Left lung (tissue), 10 donors: ENCODE results near the gene MYH9. TPM values are rescaled to one million over a fixed set of nuclear protein-coding genes. Genes with fewer than 3 reads are reported as not detected.

Source experiments
- ATAC-seq: fragments of 200-7000 bp; cut with Tn5 transposase; one replicate; pipeline ENCODE4 v1.9.1; 2020; ENCODE audit warnings: moderate library complexity
- DNase-seq, 4 donors: peaks; one replicate each; pipeline ENCODE4 v3.0.0-alpha.2; 2013 to 2020
- H3K27ac ChIP-seq, 2 donors: fragments of 200-600 bp; sonication (generic) in 1 of 2; one replicate each; pipeline versions ENCODE4 v1.5.0 to v1.8.0; 2020 to 2021
- H3K27me3 ChIP-seq, 2 donors: fragments of 200-600 bp; sonication (generic) in 1 of 2; one replicate each; pipeline versions ENCODE4 v1.5.0 to v1.8.0; 2020 to 2021
- H3K36me3 ChIP-seq, 2 donors: fragments of 200-600 bp; sonication (generic) in 1 of 2; one replicate each; pipeline versions ENCODE4 v1.5.0 to v1.8.0; 2020 to 2021
- H3K4me1 ChIP-seq, 2 donors: fragments of 200-600 bp; one replicate each; pipeline ENCODE4 v1.8.0; 2021
- H3K4me3 ChIP-seq, 2 donors: fragments of 200-600 bp; sonication (generic) in 1 of 2; one replicate each; pipeline versions ENCODE4 v1.5.0 to v1.8.0; 2020 to 2021; ENCODE audit warnings: mild to moderate bottlenecking in 1 of 2
- H3K9me3 ChIP-seq, 2 donors: fragments of 200-600 bp; sonication (generic) in 1 of 2; one replicate each; pipeline versions ENCODE4 v1.5.0 to v1.8.0; 2020 to 2021
- intact Hi-C, 2 donors: fragments of 100-400 bp; cut with DNase I; formaldehyde crosslinking; loops; one replicate each; pipeline versions ENCODE4 v1.11.2 to v1.14.2; 2022
- polyA plus RNA-seq, 6 donors: library from polyadenylated mRNA; unstranded; fragments of 120-200 nt; gene quantifications; one replicate each; pipeline ENCODE4 v1.2.1, GENCODE V29; 2013; ENCODE audit not compliant: insufficient read length in 6 of 6
- total RNA-seq, 2 donors: library from RNA; stranded (reverse); fragmentation: NEBNext Ultra II Directional; extraction: Animal tissue kit (Norgen Biotek cat#: 25700); gene quantifications; one replicate each; pipeline ENCODE4 v1.2.1, GENCODE V29; 2021
- TF ChIP-seq, protein P1 (sequence below), 2 donors: fragments of 200-600 bp; sonication (generic) in 1 of 2; IDR thresholded peaks; one replicate each; pipeline versions ENCODE4 v1.5.0 to v1.8.0; 2021; ENCODE audit warnings: antibody characterized with exemption in 2 of 2
- donor health status: DM: no; HTN: yes; CAD: no.
- donor health status: DM: no; HTN: no; CAD: no.

Gene MYH9
- total and polyA plus RNA-seq, 8 donors: 225 to 761 (median 270) TPM

DNA sequence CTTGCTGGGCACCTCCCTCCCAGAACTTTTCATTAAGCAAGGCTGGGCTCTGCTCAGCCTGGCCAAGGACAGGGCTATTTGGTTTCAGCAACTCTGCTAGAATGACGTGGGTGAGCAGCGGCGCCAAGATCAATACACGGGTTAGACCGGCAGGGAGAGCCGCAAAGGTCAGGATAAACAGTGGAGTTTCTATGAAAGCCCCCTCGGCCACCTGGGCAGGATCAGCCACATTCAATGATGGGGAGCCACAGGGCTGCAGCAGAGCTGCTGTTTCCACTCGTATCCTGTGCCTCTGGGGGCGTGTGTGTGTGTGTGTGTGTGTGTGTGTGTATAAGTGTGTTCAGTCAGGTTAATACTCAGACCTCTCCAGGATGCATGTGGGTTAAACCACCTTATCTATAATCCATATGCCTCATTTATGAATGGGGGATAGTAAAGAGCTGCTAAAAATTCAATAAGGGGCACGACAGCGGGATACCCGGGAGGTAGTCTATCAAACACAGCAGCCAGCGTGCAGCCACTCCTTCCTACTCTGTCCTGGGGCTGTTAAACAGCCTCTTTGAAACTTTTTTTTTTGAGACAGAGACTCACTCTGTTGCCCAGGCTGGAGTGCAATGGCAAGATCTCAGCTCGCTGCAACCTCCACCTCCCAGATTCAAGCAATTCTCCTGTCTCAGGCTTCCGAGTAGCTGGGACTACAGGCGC is 34.8 kb downstream of the MYH9 start:
- intact Hi-C loops: no loop called here
- peak in 1 of 4 donors; percentile 10 for DNase-seq
- Histone ChIP-seq H3K9me3 (no peaks in the 10 kb centered on the region), H3K36me3 (peaks cover 0 to 15% of the 10 kb centered on the region in 2 donors), H3K27ac (peak overlapping the region; percentile 75 to 76), H3K27me3 (no peaks in the 10 kb centered on the region), H3K4me3 (no peak overlapping the region), H3K4me1 (peaks cover 42 to 97% of the 10 kb centered on the region in 2 donors)
- TF ChIP-seq, protein P1, sequence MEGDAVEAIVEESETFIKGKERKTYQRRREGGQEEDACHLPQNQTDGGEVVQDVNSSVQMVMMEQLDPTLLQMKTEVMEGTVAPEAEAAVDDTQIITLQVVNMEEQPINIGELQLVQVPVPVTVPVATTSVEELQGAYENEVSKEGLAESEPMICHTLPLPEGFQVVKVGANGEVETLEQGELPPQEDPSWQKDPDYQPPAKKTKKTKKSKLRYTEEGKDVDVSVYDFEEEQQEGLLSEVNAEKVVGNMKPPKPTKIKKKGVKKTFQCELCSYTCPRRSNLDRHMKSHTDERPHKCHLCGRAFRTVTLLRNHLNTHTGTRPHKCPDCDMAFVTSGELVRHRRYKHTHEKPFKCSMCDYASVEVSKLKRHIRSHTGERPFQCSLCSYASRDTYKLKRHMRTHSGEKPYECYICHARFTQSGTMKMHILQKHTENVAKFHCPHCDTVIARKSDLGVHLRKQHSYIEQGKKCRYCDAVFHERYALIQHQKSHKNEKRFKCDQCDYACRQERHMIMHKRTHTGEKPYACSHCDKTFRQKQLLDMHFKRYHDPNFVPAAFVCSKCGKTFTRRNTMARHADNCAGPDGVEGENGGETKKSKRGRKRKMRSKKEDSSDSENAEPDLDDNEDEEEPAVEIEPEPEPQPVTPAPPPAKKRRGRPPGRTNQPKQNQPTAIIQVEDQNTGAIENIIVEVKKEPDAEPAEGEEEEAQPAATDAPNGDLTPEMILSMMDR (IDR thresholded peaks at IDR 0.05): no peak
- peak; percentile 21 for ATAC-seq

DNA sequence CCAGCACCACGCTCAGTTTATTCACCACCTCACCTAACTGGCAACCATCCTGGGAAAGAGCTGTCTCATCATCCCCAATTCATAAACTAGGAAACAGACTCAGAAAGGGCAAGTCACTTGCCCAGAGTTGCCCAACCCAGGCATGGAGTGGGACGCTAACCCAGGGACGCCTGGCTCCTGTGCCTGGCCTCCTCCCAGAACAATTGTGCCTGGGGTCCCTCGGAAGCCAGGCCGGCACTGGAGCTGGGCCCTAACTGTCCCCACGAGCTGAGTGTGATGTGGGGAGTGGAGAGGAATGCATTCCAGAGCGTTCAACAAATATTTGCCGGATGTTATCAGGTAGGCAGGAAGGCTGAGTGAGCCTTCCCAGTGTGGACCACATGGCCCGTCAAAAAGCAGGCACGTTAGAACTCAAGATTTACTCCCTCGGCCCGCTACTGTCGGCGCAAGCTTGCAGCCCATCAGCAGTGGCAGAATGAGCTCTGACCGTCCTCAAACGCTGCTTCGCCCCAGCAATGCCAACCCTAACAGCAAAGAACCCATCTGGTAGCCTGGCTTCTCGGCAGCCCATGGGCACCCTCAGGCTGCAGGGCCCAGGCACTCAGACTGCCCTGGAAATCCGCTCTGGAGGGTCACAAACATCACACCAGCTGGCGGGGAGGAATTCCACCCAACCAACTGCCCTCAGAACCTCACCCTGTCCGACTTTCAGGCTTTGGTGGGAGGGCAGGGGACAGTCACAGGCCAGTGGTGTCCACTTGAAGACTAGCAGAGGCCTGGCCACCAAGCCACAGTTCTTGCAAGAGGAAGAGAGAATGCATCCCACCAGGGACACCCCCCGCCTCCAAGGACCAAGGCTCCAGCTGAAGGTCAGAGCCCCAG is 35.6 kb downstream of the MYH9 start:
- no peak overlapping the region for H3K4me3 ChIP-seq
- peaks cover 0 to 21% of the 10 kb centered on the region in 2 donors for H3K36me3 ChIP-seq
- H3K27me3 ChIP-seq: no peaks in the 10 kb centered on the region
- DNase-seq: peak in 1 of 4 donors; percentile 49
- TF ChIP-seq, protein P1 (IDR thresholded peaks at IDR 0.05): no peak
- peaks cover 40 to 96% of the 10 kb centered on the region in 2 donors for H3K4me1 ChIP-seq
- intact Hi-C loops: no loop called here
- ATAC-seq: peak; percentile 65
- H3K27ac ChIP-seq: peak overlapping the region; percentile 75 to 76
- no peaks in the 10 kb centered on the region for H3K9me3 ChIP-seq

DNA sequence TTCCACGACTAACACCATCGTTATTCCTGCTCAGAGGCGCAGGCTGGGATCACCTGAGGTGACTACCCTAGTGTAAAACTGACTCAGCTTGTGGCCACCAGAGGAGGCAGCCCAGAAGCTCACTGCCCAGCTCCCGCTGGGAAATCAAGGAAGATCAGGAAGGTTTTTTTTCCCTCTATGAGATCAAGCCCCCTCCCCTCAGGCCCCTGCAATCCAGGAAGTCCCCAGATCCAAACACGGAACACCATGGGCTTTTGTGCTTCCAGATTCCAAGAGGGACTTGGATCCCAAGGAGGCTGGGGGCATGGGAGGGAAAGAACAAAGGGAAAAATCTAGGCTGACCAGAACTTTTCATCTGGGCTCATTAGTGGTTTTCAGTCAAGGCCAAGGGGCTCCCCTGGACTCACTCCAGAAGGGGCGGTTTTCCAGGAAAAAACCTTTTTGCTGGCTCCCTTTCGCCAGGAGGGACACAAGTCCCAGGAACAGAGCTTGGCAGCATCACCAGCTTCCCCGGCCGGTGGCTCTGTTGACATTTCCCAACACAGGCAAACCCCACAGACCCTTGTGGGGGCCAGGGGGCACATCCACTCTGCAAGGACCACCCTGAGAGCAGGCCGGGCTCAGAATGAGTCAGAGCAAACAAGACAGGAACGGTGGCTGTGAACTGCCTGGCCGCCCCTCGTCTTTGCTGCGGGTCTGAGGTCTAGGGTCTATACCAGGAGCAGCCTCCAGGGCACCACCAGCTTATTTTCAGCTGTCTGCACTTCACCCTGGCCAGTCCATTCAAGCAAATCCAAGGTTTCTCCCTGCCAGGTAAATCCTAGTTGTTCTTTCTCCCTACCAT is 36.8 kb downstream of the MYH9 start:
- TF ChIP-seq, protein P1 (IDR thresholded peaks at IDR 0.05): no peak
- ATAC-seq (peak; percentile 16), DNase-seq (peak in 1 of 4 donors; percentile 74)
- Histone ChIP-seq H3K27ac (peak overlapping the region; percentile 75 to 76), H3K4me1 (peaks cover 35 to 96% of the 10 kb centered on the region in 2 donors), H3K4me3 (no peak overlapping the region), H3K36me3 (peaks cover 0 to 30% of the 10 kb centered on the region in 2 donors), H3K27me3 (no peaks in the 10 kb centered on the region), H3K9me3 (no peaks in the 10 kb centered on the region)
- intact Hi-C loops: no loop called here

DNA sequence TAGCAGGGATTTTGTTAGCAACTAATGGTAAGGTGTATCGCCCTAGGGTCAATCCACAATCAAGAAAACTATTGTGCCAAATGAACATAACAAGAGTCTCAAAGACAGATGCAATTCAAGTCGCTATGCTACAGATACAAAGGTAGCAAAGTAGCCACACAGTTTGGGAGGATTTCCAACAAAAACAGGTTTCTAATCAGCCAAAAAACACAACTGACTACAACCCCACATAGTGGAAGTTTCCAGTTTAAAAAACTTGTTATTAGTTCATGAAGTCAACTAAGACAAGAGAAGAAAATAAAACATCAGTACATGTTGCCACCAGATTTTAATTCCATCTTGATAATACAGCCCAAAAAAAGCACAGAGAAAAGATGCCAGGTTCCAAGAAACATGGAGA is 38.0 kb downstream of the MYH9 start:
- Histone ChIP-seq H3K4me1 (peaks cover 25 to 97% of the 10 kb centered on the region in 2 donors), H3K4me3 (no peak overlapping the region), H3K27ac (peak overlapping the region; percentile 17 to 76), H3K9me3 (no peaks in the 10 kb centered on the region), H3K36me3 (peaks cover 0 to 38% of the 10 kb centered on the region in 2 donors), H3K27me3 (no peaks in the 10 kb centered on the region)
- TF ChIP-seq, protein P1 (IDR thresholded peaks at IDR 0.05): no peak
- intact Hi-C loops: no loop called here
- no peak for DNase-seq
- no peak for ATAC-seq
